Stimulated activated naive CD4-positive, alpha-beta T cell treated with Interleukin-2 at 50 U/mL for 16 hours (primary cell): ENCODE data around the gene GULP1.
"Not testable (repeated sequence)": the region's sequence is repeated elsewhere in the genome, so short reads cannot be mapped to it uniquely, and the experiment has no call there.

ENCODE experiments used
- DNase-seq: peaks from one replicate; lab custom pipeline; 2025; lab: John Stamatoyannopoulos, UW

The GULP1 gene

DNA sequence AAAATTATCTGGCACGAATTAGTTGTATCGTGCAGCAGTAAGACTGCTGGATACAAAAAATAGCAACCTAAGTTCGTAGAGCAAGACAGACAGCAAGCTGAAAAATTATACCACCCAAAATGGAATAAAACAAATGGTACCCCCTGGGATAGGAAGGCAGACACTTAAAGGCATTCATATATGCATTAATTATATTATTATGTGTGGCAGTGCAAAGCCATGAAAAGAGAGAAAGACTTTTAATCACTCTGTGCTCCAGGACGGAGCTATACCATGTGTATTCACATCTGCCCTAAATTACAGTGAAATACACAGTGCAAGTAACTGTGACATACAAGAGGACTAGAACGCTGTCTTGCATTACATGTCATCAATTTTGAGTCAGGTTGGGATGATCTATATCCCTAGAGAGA, 235.9 kb downstream of the GULP1 start:
- no peak for DNase-seq

DNA sequence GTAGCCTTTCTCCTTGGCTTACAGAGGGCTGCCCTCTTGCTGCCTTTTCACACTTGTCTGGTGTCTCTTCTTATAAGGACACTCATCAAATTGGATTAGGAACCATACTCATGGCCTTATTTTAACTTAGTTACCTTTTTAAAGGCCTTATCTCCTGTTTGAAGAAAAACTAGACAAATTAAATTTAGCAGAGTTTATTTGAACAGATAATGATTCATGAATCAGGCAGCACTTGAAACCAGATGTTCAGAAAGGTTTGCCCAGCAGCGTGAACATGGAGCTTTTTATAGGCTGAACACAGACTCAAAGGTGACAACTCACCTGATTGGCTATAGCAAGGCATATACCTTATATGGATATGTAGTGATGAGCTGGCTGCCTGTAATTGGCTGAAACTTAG, 238.0 kb downstream of the GULP1 start:
- DNase-seq = no peak

DNA sequence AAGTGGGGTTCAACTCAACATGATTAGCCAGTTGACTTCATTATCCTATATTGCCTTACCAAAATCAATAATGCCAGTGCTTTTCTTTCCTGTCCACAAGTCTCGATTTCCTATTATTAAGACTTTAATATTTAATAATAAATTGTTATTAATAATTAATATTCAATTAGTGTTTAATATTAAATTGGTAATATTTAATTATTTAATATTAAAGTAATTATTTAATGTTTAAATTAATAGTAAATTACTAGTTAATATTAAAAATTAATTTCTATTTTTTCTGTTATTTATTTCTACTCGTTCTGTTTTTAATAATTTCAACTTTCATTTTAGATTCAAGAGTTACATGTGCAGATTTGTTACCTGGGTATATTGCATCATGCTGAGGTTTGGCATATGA, 243.2 kb downstream of the GULP1 start:
- no peak for DNase-seq

DNA sequence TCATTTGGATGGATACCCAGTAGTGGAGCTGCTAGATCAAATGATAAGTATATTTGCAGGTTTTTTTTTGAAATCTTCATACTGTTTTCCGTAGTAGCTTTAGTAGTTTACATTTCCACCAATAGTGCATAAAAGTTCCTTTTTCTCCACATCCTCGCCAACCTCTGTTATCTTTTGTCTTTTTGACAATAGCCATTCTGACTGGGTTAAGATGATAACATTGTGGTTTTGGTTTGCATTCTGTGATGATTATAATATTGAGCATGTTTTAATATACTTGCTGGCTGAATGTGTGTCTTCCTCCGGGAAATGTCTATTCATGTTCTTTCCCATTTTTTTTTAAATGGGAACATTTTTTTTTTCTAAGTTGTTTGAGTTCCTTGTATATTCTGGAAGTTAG, 260.0 kb downstream of the GULP1 start:
- DNase-seq = no peak

DNA sequence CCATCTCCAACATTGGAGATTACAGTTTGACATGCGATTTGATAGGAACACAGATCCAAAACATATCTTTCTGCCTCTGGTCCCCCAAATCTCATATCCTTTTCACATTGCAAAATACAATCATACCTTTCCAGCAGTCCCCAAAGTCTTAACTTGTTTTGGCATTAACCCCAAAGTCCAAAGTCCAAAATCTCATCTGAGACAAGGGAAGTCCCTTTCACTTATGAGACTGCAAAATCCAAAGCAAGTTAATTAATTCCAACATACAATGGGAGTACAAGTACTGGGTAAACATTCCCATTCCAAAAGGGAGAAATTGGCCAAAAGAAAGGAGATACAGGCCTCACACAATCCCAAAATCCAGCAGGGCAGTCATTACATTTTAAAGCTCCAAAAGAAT, 265.4 kb downstream of the GULP1 start:
- no peak for DNase-seq

DNA sequence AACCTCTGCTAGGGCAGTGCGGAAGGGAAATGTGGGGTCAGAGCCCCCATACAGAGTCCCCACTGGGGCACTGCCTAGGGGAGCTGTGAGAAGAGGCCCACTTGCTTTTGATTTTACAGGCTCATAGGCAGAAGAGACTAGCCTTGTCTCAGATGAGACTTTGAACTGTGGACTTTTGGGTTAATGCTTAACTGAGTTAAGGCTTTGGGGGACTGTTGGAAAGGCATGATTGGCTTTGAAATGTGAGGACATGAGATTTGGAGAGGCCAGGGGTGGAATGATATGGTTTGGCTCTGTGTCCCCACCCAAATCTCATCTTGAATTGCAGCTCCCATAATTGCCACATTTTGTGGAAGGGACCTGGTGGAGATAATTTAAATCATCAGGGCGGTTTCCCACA, 267.8 kb downstream of the GULP1 start:
- not testable (repeated sequence) for DNase-seq

DNA sequence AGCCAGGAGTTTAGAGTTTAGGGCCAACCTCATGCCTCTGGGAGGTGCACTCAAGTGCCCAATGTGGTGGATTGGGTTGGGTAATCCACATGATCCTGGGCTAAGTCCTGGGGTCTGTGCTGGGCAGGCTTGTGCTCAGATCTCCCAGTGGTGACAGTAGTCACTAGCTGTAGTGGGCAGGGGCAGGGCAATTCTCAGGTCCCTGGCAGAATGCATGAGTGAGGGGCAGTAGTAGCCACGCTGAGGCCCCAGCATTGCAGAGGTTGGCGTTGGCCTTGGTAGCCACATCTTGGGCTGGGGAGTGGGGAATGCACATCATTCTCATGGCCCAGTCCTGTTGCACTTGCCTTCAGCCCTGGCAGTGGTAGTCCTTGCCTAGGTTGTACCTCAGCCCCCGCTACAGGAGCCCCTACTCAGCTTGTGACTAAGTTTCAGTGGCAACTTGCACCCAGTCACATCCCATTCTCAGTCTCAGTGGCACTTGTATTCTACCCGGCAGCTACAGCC, 269.9 kb downstream of the GULP1 start:
- no peak for DNase-seq

- DNase-seq = no peak
These were observed 277.9 kb downstream of the GULP1 start for GRCh38 chr2:188569431-188570165.

DNA sequence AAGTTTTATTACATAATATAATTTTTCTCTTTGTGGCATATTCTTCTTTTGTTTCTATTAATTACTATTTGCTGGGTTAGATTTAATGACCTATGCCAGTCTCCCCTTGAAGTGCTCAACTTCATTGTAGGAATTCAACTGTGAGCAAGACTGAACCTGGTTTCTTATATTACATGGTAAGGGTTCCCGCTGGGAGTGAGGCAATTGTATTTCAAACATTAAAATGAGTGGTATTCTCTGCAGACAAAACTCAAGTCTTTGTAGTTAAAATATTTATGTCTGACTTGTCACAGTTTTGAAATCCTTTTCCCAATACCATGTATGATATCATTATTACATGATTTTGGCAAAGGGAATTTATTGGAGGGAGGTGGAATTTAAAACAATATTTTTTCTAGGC, 278.7 kb downstream of the GULP1 start:
- no peak for DNase-seq

DNA sequence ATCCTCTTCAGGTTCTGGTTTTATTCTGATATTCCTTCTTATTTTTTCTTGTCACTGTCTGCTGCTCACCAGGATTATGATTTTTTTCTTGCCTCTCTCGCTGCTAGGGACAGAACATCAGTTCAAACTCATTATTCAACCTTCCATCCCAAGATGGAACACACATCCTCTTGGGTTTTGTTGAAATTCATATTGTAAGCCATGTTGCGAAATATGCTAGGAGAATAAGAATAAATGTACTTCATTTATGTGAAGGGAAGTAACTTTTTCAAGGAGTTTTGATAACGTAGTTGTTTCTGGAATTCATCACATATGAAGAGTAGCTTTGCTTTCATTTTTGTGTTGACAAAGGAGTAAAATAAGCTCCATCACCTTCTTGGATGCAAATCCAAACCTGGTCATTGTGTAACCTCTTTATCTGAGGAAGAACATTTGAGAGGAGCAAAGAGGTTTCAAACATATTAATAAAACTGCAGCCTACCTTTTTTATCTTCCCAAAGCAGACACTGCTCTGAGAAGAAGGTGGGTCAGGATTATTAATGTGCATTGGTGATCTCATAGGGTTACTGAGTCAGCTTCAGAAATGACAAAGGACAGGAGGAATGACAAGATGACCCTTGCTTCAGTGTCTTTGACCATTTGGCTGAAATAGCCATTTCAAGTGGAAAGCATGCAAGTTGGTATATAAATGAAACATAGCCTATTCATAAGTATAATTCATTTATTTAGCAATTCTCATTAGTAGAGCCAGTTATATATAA, 280.0 kb downstream of the GULP1 start:
- DNase-seq = no peak

GRCh38 chr2:188572592-188572991, 280.9 kb downstream of the GULP1 start:
- no peak for DNase-seq

DNA sequence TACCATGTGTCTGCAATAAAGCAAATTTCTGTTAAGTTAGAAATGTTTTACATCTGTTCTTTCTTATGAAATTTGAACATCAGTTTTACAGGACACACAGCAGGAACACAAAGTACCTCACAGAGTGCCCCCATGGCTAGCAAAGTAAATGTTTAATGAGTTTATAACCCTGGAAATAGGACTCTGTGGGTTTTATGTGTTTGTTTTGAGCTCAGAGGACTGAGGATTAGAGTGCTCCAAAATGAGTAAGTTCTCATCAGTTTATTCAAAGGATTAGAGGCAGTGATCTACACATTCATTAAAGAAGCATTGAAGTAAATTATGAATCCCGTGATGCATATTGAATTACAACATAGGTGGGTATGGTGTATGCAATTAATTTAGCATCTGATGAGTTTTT, 281.8 kb downstream of the GULP1 start:
- DNase-seq = no peak

DNA sequence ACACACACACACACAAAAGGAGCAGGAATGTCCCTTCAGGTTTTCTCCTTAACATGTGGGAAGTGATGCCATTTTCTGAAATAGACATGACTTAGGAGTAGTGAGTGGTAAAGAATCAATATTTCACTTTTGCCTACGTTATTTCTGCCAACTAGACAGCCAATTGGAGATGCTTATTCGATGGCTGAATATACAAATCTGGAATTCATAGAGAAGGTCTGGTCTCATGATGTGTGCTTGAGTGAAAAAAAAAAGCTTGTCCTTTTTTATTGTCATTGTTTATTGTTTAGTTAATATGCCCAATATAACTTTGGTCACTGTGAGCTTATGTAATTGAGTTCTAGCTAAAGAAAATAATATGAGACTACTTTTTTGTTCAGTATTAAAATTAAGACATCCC, 284.3 kb downstream of the GULP1 start:
- no peak for DNase-seq

GRCh38 chr2:188576651-188577050, 285.0 kb downstream of the GULP1 start:
- DNase-seq = no peak

GRCh38 chr2:188577231-188577630, 285.6 kb downstream of the GULP1 start:
- DNase-seq = no peak

DNA sequence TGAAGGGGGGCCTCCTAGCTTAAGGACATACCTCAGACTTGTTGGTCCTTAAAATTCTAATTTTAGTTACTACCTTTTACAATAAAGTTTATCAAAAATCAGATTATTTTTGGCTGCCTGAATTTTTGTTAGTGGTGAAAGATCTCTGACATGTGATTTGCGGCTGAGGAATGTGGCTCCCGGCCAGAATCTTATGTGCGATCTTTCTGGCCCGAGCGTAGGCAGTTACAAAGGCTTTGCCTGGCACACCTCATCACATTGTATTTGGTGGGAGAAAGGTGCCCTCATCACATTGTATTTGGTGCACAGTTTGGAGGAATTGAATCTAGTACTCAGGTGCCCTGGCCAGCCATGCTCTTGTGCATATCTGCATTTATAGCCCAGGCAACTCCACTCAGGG, 289.1 kb downstream of the GULP1 start:
- no peak for DNase-seq

DNA sequence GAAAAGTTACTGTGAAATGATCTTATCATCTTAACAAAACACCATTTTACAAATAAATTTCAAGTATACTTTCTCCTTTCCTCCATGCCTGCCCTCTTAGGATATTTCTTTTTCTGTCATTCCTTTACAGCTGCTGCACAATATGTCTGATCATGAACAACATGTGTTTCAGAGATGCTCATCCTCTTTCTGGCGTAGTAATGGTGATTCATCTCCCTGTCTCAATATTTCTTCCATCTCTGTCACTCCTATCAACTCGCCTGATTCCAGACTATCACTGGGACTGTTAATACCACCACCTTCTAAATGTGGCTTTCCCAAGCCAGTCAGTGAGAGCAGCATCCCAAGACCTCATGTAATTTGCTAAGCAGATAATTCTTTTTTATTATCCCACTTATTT, 290.5 kb downstream of the GULP1 start:
- DNase-seq = no peak

DNA sequence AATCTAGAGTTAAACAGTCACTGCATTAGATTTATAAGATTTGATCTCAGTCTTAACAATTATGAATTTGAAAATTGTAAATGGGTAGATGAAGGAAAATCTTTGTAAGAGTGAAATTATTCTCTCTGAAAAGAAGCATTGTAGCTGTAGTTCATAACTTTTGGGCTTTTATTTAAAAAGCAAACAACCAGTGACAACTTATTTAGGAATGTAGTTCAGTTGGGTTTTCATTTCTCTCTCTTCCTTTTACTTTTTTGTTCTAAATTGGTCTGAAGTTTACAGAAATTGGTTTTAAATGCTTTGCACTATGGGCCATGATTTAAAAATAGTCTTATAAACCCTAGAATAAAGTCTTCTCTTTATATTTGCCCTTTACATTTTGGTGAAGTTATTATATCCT, 296.6 kb downstream of the GULP1 start:
- DNase-seq = no peak

DNA sequence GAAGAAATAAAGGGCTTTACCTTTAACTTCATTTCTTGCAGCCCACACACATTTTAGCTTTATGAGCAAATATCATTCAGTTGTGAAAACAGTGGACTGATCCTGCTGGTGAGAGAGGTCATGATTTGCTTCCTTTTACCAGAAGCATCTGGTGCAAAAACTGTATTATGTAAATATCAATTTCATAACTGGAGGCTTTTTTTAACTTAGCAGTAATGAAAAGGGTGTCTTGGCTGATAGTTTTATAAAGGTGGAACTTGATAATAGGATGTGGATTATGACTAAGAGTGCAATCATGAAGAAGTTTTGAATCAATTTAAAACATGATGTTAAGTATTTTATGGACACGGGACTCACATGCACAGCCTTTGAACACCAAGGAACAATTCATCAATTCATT, 304.4 kb downstream of the GULP1 start:
- DNase-seq = no peak

- no peak for DNase-seq
These were observed 306.9 kb downstream of the GULP1 start for GRCh38 chr2:188598551-188598950.

GRCh38 chr2:188599140-188599539, 307.5 kb downstream of the GULP1 start:
- no peak for DNase-seq

- no peak for DNase-seq
These were observed 309.0 kb downstream of the GULP1 start for GRCh38 chr2:188600536-188601210.

GRCh38 chr2:188601391-188601790, 309.7 kb downstream of the GULP1 start:
- DNase-seq = no peak
